Fibroblast of the aortic adventitia (primary cell): ENCODE results near the gene DCAF7. TPM values are rescaled to one million over a fixed set of nuclear protein-coding genes. Genes with fewer than 3 reads are reported as not detected.

Experiments
- DNase-seq: peaks from one replicate; pipeline ENCODE4 v3.0.0-alpha.2; 2010; ENCODE audit warnings: low read depth
- H3K4me3 ChIP-seq: 2 replicates; pipeline ENCODE4 v1.5.1; 2011; ENCODE audit warnings: low read depth, mild to moderate bottlenecking, control low read depth, low read length, moderate library complexity
- CTCF ChIP-seq: IDR thresholded peaks from 2 replicates; pipeline ENCODE4 v1.5.1; 2011; ENCODE audit warnings: mild to moderate bottlenecking, low read length, control low read depth, inconsistent platforms; ENCODE audit not compliant: insufficient read depth
- total RNA-seq: library from RNA; depleted of rRNA; stranded (reverse); fragments of >200 nt; gene quantifications from 2 replicates; pipeline ENCODE4 v1.2.3, GENCODE V29; 2012; ENCODE audit warnings: low replicate concordance

The DCAF7 gene
- total RNA-seq, 1 donor, result 31.5 TPM

GRCh38 chr17:63524051-63524450 lies 26.2 kb upstream of the DCAF7 start:
- DNase-seq, result no peak
- TF ChIP-seq CTCF, result no peak
- no peak overlapping the region for H3K4me3 ChIP-seq

GRCh38 chr17:63525190-63525946 lies 24.9 kb upstream of the DCAF7 start:
- no peak for TF ChIP-seq CTCF
- no peak for DNase-seq
- no peak overlapping the region for H3K4me3 ChIP-seq

GRCh38 chr17:63526861-63527260 lies 23.4 kb upstream of the DCAF7 start:
- TF ChIP-seq CTCF, result no peak
- no peak overlapping the region for H3K4me3 ChIP-seq
- no peak for DNase-seq

- H3K4me3 ChIP-seq, result no peak overlapping the region
- no peak for TF ChIP-seq CTCF
- DNase-seq, result no peak
Measured at GRCh38 chr17:63528183-63528582, 22.1 kb upstream of the DCAF7 start.

GRCh38 chr17:63529711-63530556 lies 20.3 kb upstream of the DCAF7 start:
- no peak for TF ChIP-seq CTCF
- no peak overlapping the region for H3K4me3 ChIP-seq
- DNase-seq, result no peak

- no peak for TF ChIP-seq CTCF
- no peak for DNase-seq
- no peak overlapping the region for H3K4me3 ChIP-seq
Measured at GRCh38 chr17:63530557-63531021, 19.7 kb upstream of the DCAF7 start.
